Raji (cell line): ENCODE results near the gene ALDH7A1.

Experiments
- POLR2A ChIP-seq: IDR thresholded peaks from 2 replicates; pipeline ENCODE4 v1.6.1; 2011; ENCODE audit warnings: low read depth, low read length, control low read depth; ENCODE audit not compliant: insufficient read depth

The ALDH7A1 gene

GRCh38 chr5:126503602-126504104, 91.4 kb downstream of the ALDH7A1 start:
- no peak for TF ChIP-seq POLR2A

GRCh38 chr5:126501448-126501847, 93.6 kb downstream of the ALDH7A1 start:
- TF ChIP-seq POLR2A, result no peak

DNA sequence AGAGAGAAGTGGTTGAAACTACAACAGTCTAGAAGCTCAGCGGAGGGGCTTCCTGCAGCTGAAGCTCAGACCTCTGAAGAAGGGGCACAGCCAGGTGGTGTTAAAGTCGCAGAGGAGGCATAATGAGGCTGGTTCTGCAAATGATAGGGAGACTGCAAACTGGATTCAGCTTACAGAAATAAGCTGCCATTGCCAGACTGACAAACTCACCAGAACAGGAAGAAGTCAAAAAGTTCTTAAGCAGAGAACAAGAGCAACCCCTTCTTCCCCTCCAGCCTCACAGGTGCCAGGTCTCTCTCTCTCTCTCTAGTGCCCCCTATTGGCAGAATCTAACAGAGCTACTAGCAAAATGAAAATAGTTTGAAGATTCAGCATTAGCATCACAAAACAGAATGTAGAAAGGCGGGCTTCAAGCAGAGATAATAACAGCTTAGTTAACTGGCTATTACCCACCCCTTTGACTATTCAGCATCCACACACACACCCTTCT, 95.1 kb downstream of the ALDH7A1 start:
- no peak for TF ChIP-seq POLR2A

DNA sequence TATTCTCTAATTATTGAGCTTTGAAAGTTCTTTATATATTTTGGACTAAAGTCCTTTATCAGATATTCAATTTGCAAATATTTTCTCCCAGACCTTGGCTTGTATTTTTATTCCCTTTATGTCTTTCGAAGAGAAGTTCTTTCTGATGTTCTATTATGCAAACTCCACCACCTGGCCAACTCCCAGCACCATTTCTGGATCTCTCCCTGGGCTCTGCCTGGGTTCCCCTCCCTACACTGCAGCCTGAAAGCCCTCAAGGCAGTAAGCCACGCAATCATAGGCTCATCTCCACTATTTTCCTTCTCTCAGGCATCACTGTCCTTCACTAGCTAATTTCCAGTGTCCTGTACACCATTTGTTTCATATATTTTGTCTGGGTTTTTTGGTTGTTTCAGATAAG, 95.7 kb downstream of the ALDH7A1 start:
- TF ChIP-seq POLR2A, result no peak

DNA sequence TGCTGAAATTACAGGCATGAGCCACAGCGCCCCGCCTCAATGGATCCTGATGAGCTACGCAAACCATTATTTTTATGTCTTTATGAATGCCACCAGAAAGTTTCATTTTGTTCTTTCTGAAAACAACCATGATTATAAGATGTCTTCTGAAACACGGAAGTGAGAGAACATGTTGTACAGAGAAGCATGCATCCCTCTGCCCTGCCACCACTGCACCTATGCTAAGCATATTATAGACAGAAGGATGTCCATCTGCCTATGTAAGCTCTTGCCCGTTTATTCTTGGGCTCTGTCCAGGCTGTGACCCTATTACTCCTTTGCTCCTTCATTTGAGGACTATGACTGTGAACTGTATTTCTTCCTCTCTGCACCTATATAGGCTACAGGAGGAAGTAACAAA, 97.5 kb downstream of the ALDH7A1 start:
- no peak for TF ChIP-seq POLR2A

- no peak for TF ChIP-seq POLR2A
Observed at GRCh38 chr5:126494393-126494792, 100.6 kb downstream of the ALDH7A1 start.

- no peak for TF ChIP-seq POLR2A
Observed at GRCh38 chr5:126492939-126493338, 102.1 kb downstream of the ALDH7A1 start.

DNA sequence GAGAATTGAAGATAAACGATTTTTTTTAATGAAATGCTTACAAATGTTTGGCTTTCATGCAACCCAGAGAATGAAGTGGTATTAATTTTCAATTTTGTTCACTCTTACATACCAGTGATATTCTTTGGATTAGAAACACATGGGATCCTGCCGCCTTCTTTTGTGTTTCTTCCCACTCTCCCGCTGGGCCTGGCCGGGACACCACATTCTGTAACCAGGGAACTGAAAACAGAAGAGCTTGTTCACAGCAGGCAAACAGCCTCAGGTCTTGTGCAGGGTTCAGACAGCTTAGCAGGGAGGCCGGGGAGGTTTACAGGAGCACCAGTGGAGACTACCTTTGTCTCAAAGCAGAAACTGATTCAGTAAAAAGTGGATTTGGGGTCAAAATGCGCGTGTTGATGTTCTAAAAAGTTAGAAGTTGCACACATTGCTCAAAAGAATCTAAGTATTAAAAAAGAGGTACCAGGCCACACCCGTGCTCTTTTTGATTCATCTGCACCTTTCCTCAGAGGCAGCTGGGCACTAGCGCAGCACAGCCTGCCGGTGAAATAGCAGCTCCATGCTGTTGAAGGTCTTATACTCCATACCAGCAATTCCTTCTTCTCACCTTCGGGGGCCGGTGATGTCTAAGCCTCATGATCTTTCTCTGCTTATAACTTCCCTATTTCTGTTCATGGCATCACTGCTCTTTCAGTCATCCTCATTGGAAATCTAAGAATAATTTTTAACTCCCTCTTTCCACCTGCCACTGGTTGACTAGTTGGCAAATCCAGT, 104.7 kb downstream of the ALDH7A1 start:
- no peak for TF ChIP-seq POLR2A

DNA sequence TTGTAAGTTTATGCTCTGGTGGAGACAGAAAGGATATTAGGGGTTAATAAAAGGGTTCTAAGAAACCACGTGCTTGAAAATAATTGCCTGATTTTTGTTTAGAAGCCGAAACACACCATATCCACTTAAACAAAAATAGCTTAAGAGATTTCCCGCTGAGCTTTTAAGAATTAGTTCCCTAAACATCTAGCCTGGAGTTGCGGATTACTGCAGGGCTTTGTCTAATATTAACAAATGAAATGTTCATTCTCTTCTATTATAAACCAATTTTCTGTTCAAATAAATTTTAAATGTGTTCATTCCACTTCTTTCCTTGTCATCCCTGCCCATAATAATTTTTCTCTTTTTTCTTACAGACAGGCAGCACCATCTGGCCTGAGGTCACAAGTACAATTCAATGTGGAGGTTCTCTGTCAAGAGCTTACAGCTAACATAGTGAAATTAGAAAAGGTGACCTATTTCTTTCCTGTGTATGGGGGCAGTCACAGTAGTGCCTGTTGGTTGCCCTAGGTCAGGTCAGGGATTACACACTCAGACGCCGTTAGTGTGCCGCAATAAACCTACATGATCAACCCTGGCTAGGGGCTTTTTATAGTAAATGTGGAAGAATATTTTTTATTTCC, 106.5 kb downstream of the ALDH7A1 start:
- TF ChIP-seq POLR2A, result no peak

GRCh38 chr5:126487596-126487995, 107.4 kb downstream of the ALDH7A1 start:
- no peak for TF ChIP-seq POLR2A

DNA sequence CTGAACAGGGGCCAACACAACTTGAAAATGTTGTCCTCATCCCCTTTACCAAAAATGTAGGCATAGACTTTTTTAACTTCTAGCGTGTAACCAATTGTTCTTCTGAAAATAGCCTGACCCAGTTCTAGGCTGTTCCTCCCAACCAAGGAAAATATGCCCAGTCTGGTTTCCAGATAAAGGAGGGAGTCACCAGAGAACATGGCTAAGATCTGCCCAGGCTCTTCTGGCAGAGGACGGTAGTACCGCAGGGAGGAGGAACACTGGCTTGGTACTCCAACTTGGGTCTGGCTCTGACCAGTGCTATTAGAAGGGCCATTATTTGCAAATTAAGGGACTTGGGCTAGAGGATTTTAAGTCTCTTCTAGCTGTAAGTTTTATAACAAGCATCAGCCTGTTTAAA, 108.7 kb downstream of the ALDH7A1 start:
- TF ChIP-seq POLR2A, result no peak

GRCh38 chr5:126484253-126484652, 110.8 kb downstream of the ALDH7A1 start:
- no peak for TF ChIP-seq POLR2A

- TF ChIP-seq POLR2A, result no peak
Observed at GRCh38 chr5:126483156-126483555, 111.9 kb downstream of the ALDH7A1 start.

DNA sequence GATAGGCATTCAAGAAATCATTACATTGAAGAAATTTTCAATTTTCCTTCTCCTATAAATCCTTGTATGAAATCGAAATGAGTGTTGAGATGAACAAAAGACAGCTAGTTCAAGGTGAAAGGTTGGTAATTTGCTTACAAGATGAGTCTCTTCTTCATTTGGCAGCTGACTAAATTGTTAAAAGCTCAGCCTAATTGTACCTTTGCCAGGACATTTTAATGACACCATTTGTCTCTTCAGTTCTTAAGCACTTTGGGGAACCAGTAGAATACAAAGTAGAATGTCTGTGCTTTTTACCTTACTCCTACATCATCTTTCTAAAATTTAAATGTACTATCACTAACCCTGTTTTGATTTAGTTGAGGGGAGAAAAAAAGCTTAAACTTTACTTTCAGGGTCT, 112.4 kb downstream of the ALDH7A1 start:
- TF ChIP-seq POLR2A, result no peak

- no peak for TF ChIP-seq POLR2A
Observed at GRCh38 chr5:126481243-126481642, 113.8 kb downstream of the ALDH7A1 start.
